ENCODE results near the gene ZNF407. TPM values are rescaled to one million over a fixed set of nuclear protein-coding genes. Genes with fewer than 3 reads are reported as not detected.

Gene ZNF407
- total RNA-seq, 1 experiment from 2014 or later: 7.6 TPM

DNA sequence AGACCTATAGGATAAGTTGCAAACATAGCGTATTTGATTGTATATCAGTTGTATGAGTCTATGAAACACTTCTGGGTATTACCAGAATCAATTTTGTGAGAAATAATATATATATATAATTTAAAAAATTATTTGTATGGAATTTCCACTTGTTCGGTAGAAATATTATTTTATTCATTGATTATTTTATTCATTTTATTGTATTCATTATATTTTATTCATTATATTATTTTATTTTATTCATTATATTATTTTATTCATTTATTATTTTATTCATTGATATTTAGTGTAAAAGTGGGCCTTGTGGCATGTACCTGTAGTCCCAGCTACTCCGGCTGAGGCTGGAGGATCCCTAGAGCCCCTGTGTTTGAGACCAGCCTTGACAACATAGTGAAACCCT, 268.9 kb downstream of the ZNF407 start:
- ChIA-PET CTCF (no interaction called here), RAD21 (ENCODE audit: low non-redundant PET in 1 of 2, low total read pairs in 2 of 2, uncharacterized antibody in 2 of 2, unreplicated experiment in 2 of 2) (no interaction called here), POLR2A (no interaction called here)
- Histone ChIP-seq H3K4me3 (replicated peaks in 1 of 2; ENCODE audit: low read depth in 1 of 2, low read length in 2 of 2) (no peak overlapping the region), H2AFZ (ENCODE audit: low read depth, low read length, poor library complexity, severe bottlenecking) (no peak overlapping the region), H4K20me1 (ENCODE audit: insufficient read depth) (no peaks in the 10 kb centered on the region), H3K9me2 (ENCODE audit: insufficient read depth) (no peaks in the 10 kb centered on the region), H3K9me3 (ENCODE audit: control insufficient read depth in 1 of 2, insufficient read depth in 1 of 2, low read depth in 1 of 2, low read length in 2 of 2) (no peaks in the 10 kb centered on the region), H3K4me1 (ENCODE audit: control insufficient read depth in 1 of 2, insufficient read depth in 2 of 2, low read length in 2 of 2) (peaks cover 5 to 13% of the 10 kb centered on the region in 2 experiments; a peak in 3 of 4 replicates), H3K4me2 (ENCODE audit: low read length) (no peak overlapping the region), H3K36me3 (ENCODE audit: control insufficient read depth in 1 of 2, insufficient read depth in 2 of 2, low read length in 2 of 2) (no peaks in the 10 kb centered on the region), H3K27ac (ENCODE audit: low read depth, low read length) (no peak overlapping the region), H3K27me3 (ENCODE audit: insufficient read depth, low read length) (no peaks in the 10 kb centered on the region), H3K9ac (ENCODE audit: low read length) (no peak overlapping the region), H3K79me2 (ENCODE audit: insufficient read depth, low read length) (no peaks in the 10 kb centered on the region)
- TF ChIP-seq, protein P1, sequence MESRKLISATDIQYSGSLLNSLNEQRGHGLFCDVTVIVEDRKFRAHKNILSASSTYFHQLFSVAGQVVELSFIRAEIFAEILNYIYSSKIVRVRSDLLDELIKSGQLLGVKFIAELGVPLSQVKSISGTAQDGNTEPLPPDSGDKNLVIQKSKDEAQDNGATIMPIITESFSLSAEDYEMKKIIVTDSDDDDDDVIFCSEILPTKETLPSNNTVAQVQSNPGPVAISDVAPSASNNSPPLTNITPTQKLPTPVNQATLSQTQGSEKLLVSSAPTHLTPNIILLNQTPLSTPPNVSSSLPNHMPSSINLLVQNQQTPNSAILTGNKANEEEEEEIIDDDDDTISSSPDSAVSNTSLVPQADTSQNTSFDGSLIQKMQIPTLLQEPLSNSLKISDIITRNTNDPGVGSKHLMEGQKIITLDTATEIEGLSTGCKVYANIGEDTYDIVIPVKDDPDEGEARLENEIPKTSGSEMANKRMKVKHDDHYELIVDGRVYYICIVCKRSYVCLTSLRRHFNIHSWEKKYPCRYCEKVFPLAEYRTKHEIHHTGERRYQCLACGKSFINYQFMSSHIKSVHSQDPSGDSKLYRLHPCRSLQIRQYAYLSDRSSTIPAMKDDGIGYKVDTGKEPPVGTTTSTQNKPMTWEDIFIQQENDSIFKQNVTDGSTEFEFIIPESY (IDR thresholded peaks at IDR 0.05; ENCODE audit: extremely low read depth, insufficient replicate concordance, low read length): no peak
- TF ChIP-seq TCF7L2 (IDR thresholded peaks at IDR 0.05; ENCODE audit: borderline replicate concordance, extremely low read depth, insufficient read depth, insufficient read length) (no peak), EGR1 (IDR thresholded peaks at IDR 0.05; ENCODE audit: low read depth) (no peak), RAD21 (IDR thresholded peaks at IDR 0.05; ENCODE audit: low read depth) (no peak), ELF1 (IDR thresholded peaks at IDR 0.05; ENCODE audit: borderline replicate concordance, low read depth) (no peak), YY1 (IDR thresholded peaks at IDR 0.05; ENCODE audit: extremely low read depth, insufficient replicate concordance, low read depth, low read length) (no peak)
- no peak for ATAC-seq
- no peak for DNase-seq (ENCODE audit: low read depth, low spot score)
- BruUV-seq (replicated peaks): no TSS peak
- intact Hi-C loops (cut with micrococcal nuclease): no loop called here

DNA sequence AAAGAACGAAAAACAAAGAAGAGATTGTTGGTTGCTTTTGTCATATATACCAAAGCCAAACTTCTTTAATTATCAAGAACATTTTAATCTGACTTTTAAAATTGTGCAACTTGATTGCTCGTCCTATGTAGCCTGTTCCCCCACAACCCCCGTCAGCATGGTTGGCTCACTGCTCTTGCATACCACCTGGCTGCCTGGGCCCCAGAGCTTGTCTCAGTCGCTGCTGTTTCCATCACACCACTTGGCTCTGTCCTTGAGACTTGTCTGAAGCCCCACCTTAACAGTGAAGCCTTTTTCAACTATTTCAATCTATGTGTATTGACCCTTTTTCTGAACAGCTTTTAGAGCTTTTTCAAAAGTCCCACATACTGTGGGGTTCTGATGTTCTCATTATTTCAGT, 270.8 kb downstream of the ZNF407 start:
- RAD21 ChIA-PET (ENCODE audit: low non-redundant PET in 1 of 2, low total read pairs in 2 of 2, uncharacterized antibody in 2 of 2, unreplicated experiment in 2 of 2): no interaction called here
- no peak overlapping the region for H2AFZ ChIP-seq (ENCODE audit: low read depth, low read length, poor library complexity, severe bottlenecking)
- BruUV-seq (replicated peaks): no TSS peak
- intact Hi-C loops (cut with micrococcal nuclease): no loop called here
- no peak overlapping the region for H3K27ac ChIP-seq (ENCODE audit: low read depth, low read length)
- no peak overlapping the region for H3K4me3 ChIP-seq (replicated peaks in 1 of 2; ENCODE audit: low read depth in 1 of 2, low read length in 2 of 2)
- H3K4me1 ChIP-seq (ENCODE audit: control insufficient read depth in 1 of 2, insufficient read depth in 2 of 2, low read length in 2 of 2): peaks cover 5 to 13% of the 10 kb centered on the region in 2 experiments; a peak in 3 of 4 replicates
- no peak for DNase-seq (ENCODE audit: low read depth, low spot score)
- no peaks in the 10 kb centered on the region for H3K79me2 ChIP-seq (ENCODE audit: insufficient read depth, low read length)
- no peak for ATAC-seq
- H3K36me3 ChIP-seq (ENCODE audit: control insufficient read depth in 1 of 2, insufficient read depth in 2 of 2, low read length in 2 of 2): no peaks in the 10 kb centered on the region
- H3K9ac ChIP-seq (ENCODE audit: low read length): no peak overlapping the region
- H4K20me1 ChIP-seq (ENCODE audit: insufficient read depth): no peaks in the 10 kb centered on the region
- H3K9me3 ChIP-seq (ENCODE audit: control insufficient read depth in 1 of 2, insufficient read depth in 1 of 2, low read depth in 1 of 2, low read length in 2 of 2): no peaks in the 10 kb centered on the region
- CTCF ChIA-PET: no interaction called here
- H3K4me2 ChIP-seq (ENCODE audit: low read length): no peak overlapping the region
- POLR2A ChIA-PET: no interaction called here
- H3K27me3 ChIP-seq (ENCODE audit: insufficient read depth, low read length): no peaks in the 10 kb centered on the region
- no peaks in the 10 kb centered on the region for H3K9me2 ChIP-seq (ENCODE audit: insufficient read depth)
- no peak for TF ChIP-seq CEBPB (IDR thresholded peaks at IDR 0.05; ENCODE audit: low read depth)
- no peak for TF ChIP-seq FOSL1 (IDR thresholded peaks at IDR 0.05; ENCODE audit: low read depth)
- TF ChIP-seq RAD21 (IDR thresholded peaks at IDR 0.05; ENCODE audit: low read depth): no peak
- TF ChIP-seq, protein P2, sequence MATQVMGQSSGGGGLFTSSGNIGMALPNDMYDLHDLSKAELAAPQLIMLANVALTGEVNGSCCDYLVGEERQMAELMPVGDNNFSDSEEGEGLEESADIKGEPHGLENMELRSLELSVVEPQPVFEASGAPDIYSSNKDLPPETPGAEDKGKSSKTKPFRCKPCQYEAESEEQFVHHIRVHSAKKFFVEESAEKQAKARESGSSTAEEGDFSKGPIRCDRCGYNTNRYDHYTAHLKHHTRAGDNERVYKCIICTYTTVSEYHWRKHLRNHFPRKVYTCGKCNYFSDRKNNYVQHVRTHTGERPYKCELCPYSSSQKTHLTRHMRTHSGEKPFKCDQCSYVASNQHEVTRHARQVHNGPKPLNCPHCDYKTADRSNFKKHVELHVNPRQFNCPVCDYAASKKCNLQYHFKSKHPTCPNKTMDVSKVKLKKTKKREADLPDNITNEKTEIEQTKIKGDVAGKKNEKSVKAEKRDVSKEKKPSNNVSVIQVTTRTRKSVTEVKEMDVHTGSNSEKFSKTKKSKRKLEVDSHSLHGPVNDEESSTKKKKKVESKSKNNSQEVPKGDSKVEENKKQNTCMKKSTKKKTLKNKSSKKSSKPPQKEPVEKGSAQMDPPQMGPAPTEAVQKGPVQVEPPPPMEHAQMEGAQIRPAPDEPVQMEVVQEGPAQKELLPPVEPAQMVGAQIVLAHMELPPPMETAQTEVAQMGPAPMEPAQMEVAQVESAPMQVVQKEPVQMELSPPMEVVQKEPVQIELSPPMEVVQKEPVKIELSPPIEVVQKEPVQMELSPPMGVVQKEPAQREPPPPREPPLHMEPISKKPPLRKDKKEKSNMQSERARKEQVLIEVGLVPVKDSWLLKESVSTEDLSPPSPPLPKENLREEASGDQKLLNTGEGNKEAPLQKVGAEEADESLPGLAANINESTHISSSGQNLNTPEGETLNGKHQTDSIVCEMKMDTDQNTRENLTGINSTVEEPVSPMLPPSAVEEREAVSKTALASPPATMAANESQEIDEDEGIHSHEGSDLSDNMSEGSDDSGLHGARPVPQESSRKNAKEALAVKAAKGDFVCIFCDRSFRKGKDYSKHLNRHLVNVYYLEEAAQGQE (IDR thresholded peaks at IDR 0.05; ENCODE audit: low read depth): no peak
- TF ChIP-seq POLR2A (IDR thresholded peaks at IDR 0.05; ENCODE audit: borderline replicate concordance, extremely low read depth, insufficient read depth, insufficient read length): no peak
- no peak for TF ChIP-seq EZH2 (IDR thresholded peaks at IDR 0.05)
- TF ChIP-seq, protein P3, sequence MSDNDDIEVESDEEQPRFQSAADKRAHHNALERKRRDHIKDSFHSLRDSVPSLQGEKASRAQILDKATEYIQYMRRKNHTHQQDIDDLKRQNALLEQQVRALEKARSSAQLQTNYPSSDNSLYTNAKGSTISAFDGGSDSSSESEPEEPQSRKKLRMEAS (IDR thresholded peaks at IDR 0.05): no peak
- no peak for TF ChIP-seq EGR1 (IDR thresholded peaks at IDR 0.05; ENCODE audit: low read depth)
- TF ChIP-seq JUND (IDR thresholded peaks at IDR 0.05): no peak
- TF ChIP-seq ZNF274 (IDR thresholded peaks at IDR 0.05; ENCODE audit: low read depth, low read length): no peak
